Activated naive CD8-positive, alpha-beta T cell treated with anti-CD3 and anti-CD28 coated beads, Interleukin-2, amount 10 ng/mL, durations not matched to agents 7 days and 5 days (primary cell): ENCODE data around the gene EXTL1. TPM values are rescaled to one million over a fixed set of nuclear protein-coding genes. Genes with fewer than 3 reads are reported as not detected.

ENCODE experiments used
- ATAC-seq: fragments of 150-1000 bp; cut with Tn5 transposase; one replicate; pipeline ENCODE4 v1.10.0; 2021; ENCODE audit warnings: low read depth, moderate library complexity
- POLR2A ChIA-PET: fragments of 350-600 bp; sonication (Branson Sonifier 250); formaldehyde crosslinking; loops from one replicate; lab custom pipeline; 2021; ENCODE audit warnings: antibody characterized with exemption; lab: Charles Lee
- DNase-seq: peaks from one replicate; pipeline ENCODE4 v3.0.0; 2021
- H3K27ac Mint-ChIP-seq: one replicate; pipeline ENCODE4 v1.8.0; 2022; ENCODE audit warnings: mild to moderate bottlenecking, mixed read lengths
- H3K27me3 Mint-ChIP-seq: one replicate; pipeline ENCODE4 v1.8.0; 2022; ENCODE audit warnings: mild to moderate bottlenecking, moderate library complexity, mixed read lengths
- H3K36me3 Mint-ChIP-seq: one replicate; pipeline ENCODE4 v1.8.0; 2021; ENCODE audit warnings: mild to moderate bottlenecking, mixed read lengths
- H3K4me1 Mint-ChIP-seq: one replicate; pipeline ENCODE4 v1.8.0; 2021; ENCODE audit warnings: mixed read lengths
- H3K4me3 Mint-ChIP-seq: one replicate; pipeline ENCODE4 v1.8.0; 2022; ENCODE audit warnings: mild to moderate bottlenecking, moderate library complexity, mixed read lengths
- H3K9me3 Mint-ChIP-seq: one replicate; pipeline ENCODE4 v1.8.0; 2021; ENCODE audit warnings: mixed read lengths
- total RNA-seq, 2 experiments: library from RNA; stranded (reverse); gene quantifications; one replicate each; pipeline ENCODE4 v1.2.3, GENCODE V29; 2021

Gene EXTL1
- total RNA-seq, 2 experiments from 2014 or later = not detected

- Mint-ChIP-seq H3K27ac (no peak overlapping the region), H3K27me3 (peaks cover 28% of the 10 kb centered on the region), H3K4me1 (peaks cover 5% of the 10 kb centered on the region), H3K4me3 (no peak overlapping the region), H3K36me3 (no peaks in the 10 kb centered on the region), H3K9me3 (no peaks in the 10 kb centered on the region)
- no peak for ATAC-seq
- POLR2A ChIA-PET = no interaction called here
- DNase-seq = no peak
Measured at GRCh38 chr1:26079960-26080814, 58.6 kb downstream of the EXTL1 start.

GRCh38 chr1:26081267-26082019 is 59.9 kb downstream of the EXTL1 start:
- Mint-ChIP-seq H3K27ac (no peak overlapping the region), H3K27me3 (peaks cover 27% of the 10 kb centered on the region), H3K36me3 (no peaks in the 10 kb centered on the region), H3K4me3 (no peak overlapping the region), H3K9me3 (no peaks in the 10 kb centered on the region), H3K4me1 (no peaks in the 10 kb centered on the region)
- ATAC-seq = no peak
- POLR2A ChIA-PET = no interaction called here
- DNase-seq = no peak

GRCh38 chr1:26082020-26082350 is 60.4 kb downstream of the EXTL1 start:
- H3K27ac Mint-ChIP-seq = no peak overlapping the region
- no peak for ATAC-seq
- no peak overlapping the region for H3K4me3 Mint-ChIP-seq
- H3K9me3 Mint-ChIP-seq = no peaks in the 10 kb centered on the region
- H3K27me3 Mint-ChIP-seq = peaks cover 32% of the 10 kb centered on the region
- POLR2A ChIA-PET = no interaction called here
- no peaks in the 10 kb centered on the region for H3K4me1 Mint-ChIP-seq
- no peaks in the 10 kb centered on the region for H3K36me3 Mint-ChIP-seq
- DNase-seq = no peak

- no peak overlapping the region for H3K27ac Mint-ChIP-seq
- POLR2A ChIA-PET = no interaction called here
Measured at GRCh38 chr1:26083208-26083607, 61.6 kb downstream of the EXTL1 start.

GRCh38 chr1:26084091-26084561 is 62.6 kb downstream of the EXTL1 start:
- POLR2A ChIA-PET = no interaction called here
- H3K27ac Mint-ChIP-seq = no peak overlapping the region
- H3K36me3 Mint-ChIP-seq = no peaks in the 10 kb centered on the region
- no peaks in the 10 kb centered on the region for H3K9me3 Mint-ChIP-seq
- DNase-seq (no peak), ATAC-seq (no peak)
- no peaks in the 10 kb centered on the region for H3K4me1 Mint-ChIP-seq
- peaks cover 25% of the 10 kb centered on the region for H3K27me3 Mint-ChIP-seq
- no peak overlapping the region for H3K4me3 Mint-ChIP-seq

More at GRCh38 chr1:26083208-26083607, 61.6 kb downstream of the EXTL1 start:
- H3K36me3 Mint-ChIP-seq = no peaks in the 10 kb centered on the region
- H3K27me3 Mint-ChIP-seq = peaks cover 25% of the 10 kb centered on the region
- no peaks in the 10 kb centered on the region for H3K9me3 Mint-ChIP-seq
- H3K4me3 Mint-ChIP-seq = no peak overlapping the region
- no peaks in the 10 kb centered on the region for H3K4me1 Mint-ChIP-seq
- DNase-seq (no peak), ATAC-seq (no peak)

GRCh38 chr1:26084844-26085243 is 63.3 kb downstream of the EXTL1 start:
- no peak for DNase-seq
- Mint-ChIP-seq H3K9me3 (no peaks in the 10 kb centered on the region), H3K4me1 (no peaks in the 10 kb centered on the region), H3K4me3 (no peak overlapping the region), H3K36me3 (no peaks in the 10 kb centered on the region), H3K27ac (no peak overlapping the region), H3K27me3 (peaks cover 25% of the 10 kb centered on the region)
- no peak for ATAC-seq
- POLR2A ChIA-PET = no interaction called here

Other genes starting within 250 kb of the EXTL1 start
- gene SELENON, start 221.6 kb upstream of the EXTL1 start, total RNA-seq = 10 to 100 TPM; 10.3 to 11.4 TPM
- gene MTFR1L, start 201.8 kb upstream of the EXTL1 start, total RNA-seq = 10 to 100 TPM; 40.8 to 41.3 TPM
- gene AUNIP, start 162.3 kb upstream of the EXTL1 start, total RNA-seq = 1 to 10 TPM; 4.8 TPM
- gene PAQR7, start 146.1 kb upstream of the EXTL1 start, total RNA-seq = 1 to 10 TPM; 4.7 to 5.2 TPM
- gene STMN1, start 115.4 kb upstream of the EXTL1 start, total RNA-seq = 100 to 1,000 TPM; 575 to 595 TPM
- gene PAFAH2, start 23.7 kb upstream of the EXTL1 start, total RNA-seq = 10 to 100 TPM; 13.5 to 15.4 TPM
- not detected for gene SLC30A2, start 24.3 kb downstream of the EXTL1 start, total RNA-seq
- not detected for gene TRIM63, start 45.9 kb downstream of the EXTL1 start, total RNA-seq
- 10 to 100 TPM; 21.2 to 22.1 TPM for gene PDIK1L, start 90.0 kb downstream of the EXTL1 start, total RNA-seq
- not detected for gene FAM110D, start 137.3 kb downstream of the EXTL1 start, total RNA-seq
- gene C1orf232, start 147.2 kb downstream of the EXTL1 start, total RNA-seq = not detected
- gene ZNF593, start 148.1 kb downstream of the EXTL1 start, total RNA-seq = 10 to 100 TPM; 26.5 to 31.0 TPM
- gene ZNF593OS, start 150.1 kb downstream of the EXTL1 start, total RNA-seq = not detected
- gene CNKSR1, start 155.7 kb downstream of the EXTL1 start, total RNA-seq = 1 to 10 TPM; 4.5 to 6.0 TPM
- gene CATSPER4, start 168.8 kb downstream of the EXTL1 start, total RNA-seq = not detected
- 10 to 100 TPM; 36.0 to 37.2 TPM for gene CEP85, start 212.4 kb downstream of the EXTL1 start, total RNA-seq